Right lobe of liver (tissue), 6 donors: ENCODE data around the gene CYTH3. TPM values are rescaled to one million over a fixed set of nuclear protein-coding genes. Genes with fewer than 3 reads are reported as not detected.
"Not testable (repeated sequence)": the region's sequence is repeated elsewhere in the genome, so short reads cannot be mapped to it uniquely, and the experiment has no call there.

Experiments
- ATAC-seq, 4 donors: fragments of 200-7000 bp; cut with Tn5 transposase; one replicate each; pipeline ENCODE4 v1.9.1; 2020; ENCODE audit warnings: mild to moderate bottlenecking in 4 of 4, moderate library complexity in 4 of 4
- DNase-seq, 3 donors: peaks; one replicate each; pipeline ENCODE4 v3.0.0-alpha.2; 2020
- H3K27ac ChIP-seq, 3 donors: fragments of 200-600 bp; one replicate each; pipeline ENCODE4 v1.8.0; 2022
- H3K27me3 ChIP-seq, 2 donors: fragments of 200-600 bp; one replicate each; pipeline ENCODE4 v1.8.0; 2022
- H3K36me3 ChIP-seq, 4 donors: fragments of 200-600 bp; sonication (generic) in 1 of 4; one replicate each; pipeline versions ENCODE4 v1.5.1 to v1.8.0; 2017 to 2022; ENCODE audit warnings: control low read depth in 1 of 4
- H3K4me1 ChIP-seq, 4 donors: fragments of 200-600 bp; sonication (generic) in 1 of 4; one replicate each; pipeline versions ENCODE4 v1.5.1 to v1.8.0; 2017 to 2022; ENCODE audit warnings: control low read depth in 1 of 4
- H3K4me3 ChIP-seq, 3 donors: fragments of 200-600 bp; one replicate each; pipeline ENCODE4 v1.8.0; 2022
- H3K9me3 ChIP-seq, 4 donors: fragments of 200-600 bp; sonication (generic) in 1 of 4; one replicate each; pipeline versions ENCODE4 v1.5.1 to v1.8.0; 2017 to 2022; ENCODE audit warnings: control low read depth in 1 of 4
- CTCF ChIP-seq, 4 donors: fragments of 200-600 bp in 3 of 4; fragments of 450-650 bp in 1 of 4; IDR thresholded peaks; one replicate each; pipeline versions ENCODE4 v1.5.1 to v1.8.0; 2016 to 2022; ENCODE audit warnings: antibody characterized with exemption in 4 of 4, mild to moderate bottlenecking in 2 of 4
- POLR2A ChIP-seq: fragments of 450-650 bp; IDR thresholded peaks from one replicate; pipeline ENCODE4 v1.6.1; 2017; ENCODE audit warnings: antibody characterized with exemption, mild to moderate bottlenecking
- WGBS: methylation state at CpG from one replicate; pipeline ENCODE4 v1.1.6; 2018; ENCODE audit warnings: low coverage, low lambda C conversion rate; ENCODE audit not compliant: insufficient coverage; ENCODE audit errors: missing lambda C conversion rate; 5-methylcytosine and 5-hydroxymethylcytosine counted together
- intact Hi-C, 2 donors: fragments of 100-400 bp; cut with DNase I; formaldehyde crosslinking; loops; one replicate each; pipeline versions ENCODE4 v1.11.2 to v1.14.1; 2022
- total RNA-seq, 6 experiments: library from RNA; depleted of rRNA in 2 of 6; stranded (reverse); fragments of >200 nt in 2 of 6; fragmentation: NEBNext Ultra II Directional in 3 of 6; extraction: Animal tissue kit (Norgen Biotek cat#: 25700) in 3 of 6; gene quantifications; one replicate each; pipeline versions ENCODE4 v1.1.0 to v1.2.4, GENCODE V29; 2016 to 2023
- donor health status: DM: no; HTN: yes; CAD: no.
- donor health status: DM: no; HTN: no; CAD: no.
- donor health status: DM: no; HTN: no; CAD: no.
- donor health status: DM: no; HTN: yes; CAD: no.
- donor health status: DM: no; HTN: yes; CAD: no.

Gene CYTH3
- total RNA-seq, 6 experiments from 2014 or later, result 2.7 to 6.6 (median 4.1) TPM

GRCh38 chr7:6154542-6155404, 117.7 kb downstream of the CYTH3 start:
- Histone ChIP-seq H3K27ac (no peak overlapping the region), H3K4me1 (no peaks in the 10 kb centered on the region), H3K4me3 (no peak overlapping the region), H3K27me3 (no peaks in the 10 kb centered on the region), H3K36me3 (peaks cover 0 to 59% (median 22%) of the 10 kb centered on the region in 4 donors), H3K9me3 (no peaks in the 10 kb centered on the region)
- TF ChIP-seq POLR2A (no peak), CTCF (IDR thresholded peaks at IDR 0.05) (no peak)
- intact Hi-C loops, result no loop called here
- DNase-seq (no peak), ATAC-seq (peak in 1 of 4 donors; percentile 12)
- WGBS, result 98% methylated on average over 28 of the region's 64 CpGs

- ATAC-seq (peak in 1 of 4 donors; percentile 25), DNase-seq (no peak)
- Histone ChIP-seq H3K36me3 (peaks cover 0 to 67% (median 26%) of the 10 kb centered on the region in 4 donors), H3K9me3 (no peaks in the 10 kb centered on the region), H3K4me3 (no peak overlapping the region), H3K27me3 (no peaks in the 10 kb centered on the region), H3K27ac (no peak overlapping the region), H3K4me1 (no peaks in the 10 kb centered on the region)
- intact Hi-C loops, result no loop called here
- WGBS, result 94% methylated on average over 16 of the region's 91 CpGs
- no peak for TF ChIP-seq POLR2A
- no peak for TF ChIP-seq CTCF (IDR thresholded peaks at IDR 0.05)
Observed at GRCh38 chr7:6153646-6154541, 118.5 kb downstream of the CYTH3 start.

GRCh38 chr7:6151994-6152735, 120.3 kb downstream of the CYTH3 start:
- ATAC-seq, result no peak
- intact Hi-C loops, result no loop called here
- Histone ChIP-seq H3K4me3 (no peak overlapping the region), H3K4me1 (no peaks in the 10 kb centered on the region), H3K27ac (no peak overlapping the region), H3K9me3 (no peaks in the 10 kb centered on the region), H3K36me3 (peaks cover 0 to 75% (median 33%) of the 10 kb centered on the region in 4 donors), H3K27me3 (no peaks in the 10 kb centered on the region)
- TF ChIP-seq POLR2A (no peak), CTCF (IDR thresholded peaks at IDR 0.05) (no peak)
- WGBS, result 97% methylated on average over 9 of the region's 29 CpGs
- DNase-seq, result no peak

- H3K27me3 ChIP-seq, H3K27ac ChIP-seq, H3K9me3 ChIP-seq, H3K4me1 ChIP-seq, intact Hi-C loops, ATAC-seq, DNase-seq, H3K4me3 ChIP-seq: not testable (repeated sequence)
- WGBS, result 96% methylated on average over 6 of the region's 12 CpGs
- peaks cover 3 to 75% (median 31%) of the 10 kb centered on the region in 4 donors for H3K36me3 ChIP-seq
Observed at GRCh38 chr7:6151527-6151926, 120.9 kb downstream of the CYTH3 start.
